Daoy (cell line): ENCODE measurements around the gene MAP3K21. TPM values are rescaled to one million over a fixed set of nuclear protein-coding genes. Genes with fewer than 3 reads are reported as not detected.

Experiments
- total RNA-seq: library from RNA; depleted of rRNA; stranded (reverse); fragments of >200 nt; shearing (Covaris generic); gene quantifications from 2 replicates; pipeline ENCODE4 v1.2.3, GENCODE V29; 2014; rRNA removed

MAP3K21 gene
- total RNA-seq, 1 experiment from 2014 or later: 2.7 TPM

Other genes with a start within 250 kb of the MAP3K21 start
- 9.9 and 15.0 TPM in 2 replicates for gene PCNX2, start 32.0 kb upstream of the MAP3K21 start, total RNA-seq